ENCODE data around the gene CDH26. TPM values are rescaled to one million over a fixed set of nuclear protein-coding genes. Genes with fewer than 3 reads are reported as not detected.

The CDH26 gene
- 1.0 to 1.4 TPM (median 1.3 TPM) in 3 replicates for total RNA-seq (2021)
- percentile 35 among the genes with signal in this experiment for Bru-seq, nascent RNA
- long read RNA-seq, experiment 1, partial matches to known transcripts: 0 of 6 reads
- long read RNA-seq, experiment 1, other reads (novel, unspliced or antisense): 6 of 6 reads
- long read RNA-seq, experiment 2, partial matches to known transcripts: 0 of 3 reads
- long read RNA-seq, experiment 2, other reads (novel, unspliced or antisense): 2 of 3 reads
- long read RNA-seq, experiment 3, partial matches to known transcripts: 1 of 2 reads
- long read RNA-seq, experiment 3, other reads (novel, unspliced or antisense): 1 of 2 reads

GRCh38 chr20:59958123-59958522, at the start of gene CDH26:
Gene CDH26, plus strand, starts transcription at chr20:59958423. Its CDS starts 304 bp downstream, at chr20:59958727.
- H3K27me3 Mint-ChIP-seq (ENCODE audit: low read depth): peaks cover 8% of the 10 kb centered on the region

GRCh38 chr20:59908855-59909254, 49.4 kb upstream of the CDH26 start:
- H3K4me3 Mint-ChIP-seq: no peak overlapping the region
- ATAC-seq (no peak), DNase-seq (ENCODE audit: low spot score) (no peak)
- ChIA-PET POLR2A (no interaction called here), CTCF (no interaction called here)
- TF ChIP-seq ZNF281 (CRISPR knock-in tag; IDR thresholded peaks at IDR 0.05): no peak
- TF ChIP-seq PREB (CRISPR knock-in tag; IDR thresholded peaks at IDR 0.05; ENCODE audit: borderline replicate concordance): no peak
- no peak for TF ChIP-seq CDX4 (CRISPR knock-in tag; IDR thresholded peaks at IDR 0.05; ENCODE audit: borderline replicate concordance)
- peaks cover 35% of the 10 kb centered on the region for H3K27me3 Mint-ChIP-seq (ENCODE audit: low read depth)
- H3K27ac Mint-ChIP-seq: no peak overlapping the region
- H3K4me1 Mint-ChIP-seq: no peaks in the 10 kb centered on the region
- no peaks in the 10 kb centered on the region for H3K36me3 Mint-ChIP-seq
- peaks cover 3% of the 10 kb centered on the region; the same call in 1 of the 2 replicates for H3K9me3 Mint-ChIP-seq

More at GRCh38 chr20:59958123-59958522, at the start of gene CDH26:
- H3K9me3 Mint-ChIP-seq: no peaks in the 10 kb centered on the region
- H3K27ac Mint-ChIP-seq: no peak within 1 kb of the TSS
- ChIA-PET CTCF (interaction anchor here (0.8 to 1.6 kb wide), 4 partner anchors 24 to 305 kb away, joined by 3 to 8 read pairs (median 5); partner anchors contain the start of gene SYCP2), POLR2A (interaction anchor here (1.1 kb wide), 1 partner anchor 12 kb away, joined by 3 read pairs; no protein-coding TSS in a partner anchor)
- no peak for DNase-seq (ENCODE audit: low spot score)
- no peaks in the 10 kb centered on the region for H3K36me3 Mint-ChIP-seq
- TF ChIP-seq USF2 (CRISPR knock-in tag; IDR thresholded peaks at IDR 0.05): no peak
- no peak for TF ChIP-seq TEAD1 (CRISPR knock-in tag; IDR thresholded peaks at IDR 0.05)
- TF ChIP-seq ZNF671 (CRISPR knock-in tag; IDR thresholded peaks at IDR 0.05): no peak
- no peak for TF ChIP-seq NR1H2 (CRISPR knock-in tag; IDR thresholded peaks at IDR 0.05)
- TF ChIP-seq ZNF396 (CRISPR knock-in tag; IDR thresholded peaks at IDR 0.05; ENCODE audit: borderline replicate concordance): no peak
- no peak for TF ChIP-seq KAT7 (CRISPR knock-in tag; IDR thresholded peaks at IDR 0.05; ENCODE audit: borderline replicate concordance)
- no peak for TF ChIP-seq NFE2L1 (CRISPR knock-in tag; IDR thresholded peaks at IDR 0.05)
- no peak for TF ChIP-seq TP53 (CRISPR knock-in tag; IDR thresholded peaks at IDR 0.05)
- TF ChIP-seq FOXK1 (CRISPR knock-in tag; IDR thresholded peaks at IDR 0.05): no peak
- TF ChIP-seq ATF6 (CRISPR knock-in tag; IDR thresholded peaks at IDR 0.05): no peak
- TF ChIP-seq ZNF138 (CRISPR knock-in tag; conservative IDR thresholded peaks at IDR 0.05): no peak
- TF ChIP-seq ZMAT4 (CRISPR knock-in tag; IDR thresholded peaks at IDR 0.05): no peak
- TF ChIP-seq MYBL2 (CRISPR knock-in tag; IDR thresholded peaks at IDR 0.05): no peak
- no peak for TF ChIP-seq FOXP4 (CRISPR knock-in tag; IDR thresholded peaks at IDR 0.05)
- no peak for TF ChIP-seq JUN (CRISPR knock-in tag; IDR thresholded peaks at IDR 0.05)
- TF ChIP-seq ZNF416 (CRISPR knock-in tag; IDR thresholded peaks at IDR 0.05): no peak
- no peak within 1 kb of the TSS for H3K4me3 Mint-ChIP-seq
- peaks cover 6% of the 10 kb centered on the region for H3K4me1 Mint-ChIP-seq
- ATAC-seq: no peak

All from WTC11 (cell line).